ENCODE measurements around the gene ISL2.
A peak's percentile ranks its signal among the peaks of the same experiment; 100 is the strongest.
"Not testable (repeated sequence)": the region's sequence is repeated elsewhere in the genome, so short reads cannot be mapped to it uniquely, and the experiment has no call there.

ISL2 gene

DNA sequence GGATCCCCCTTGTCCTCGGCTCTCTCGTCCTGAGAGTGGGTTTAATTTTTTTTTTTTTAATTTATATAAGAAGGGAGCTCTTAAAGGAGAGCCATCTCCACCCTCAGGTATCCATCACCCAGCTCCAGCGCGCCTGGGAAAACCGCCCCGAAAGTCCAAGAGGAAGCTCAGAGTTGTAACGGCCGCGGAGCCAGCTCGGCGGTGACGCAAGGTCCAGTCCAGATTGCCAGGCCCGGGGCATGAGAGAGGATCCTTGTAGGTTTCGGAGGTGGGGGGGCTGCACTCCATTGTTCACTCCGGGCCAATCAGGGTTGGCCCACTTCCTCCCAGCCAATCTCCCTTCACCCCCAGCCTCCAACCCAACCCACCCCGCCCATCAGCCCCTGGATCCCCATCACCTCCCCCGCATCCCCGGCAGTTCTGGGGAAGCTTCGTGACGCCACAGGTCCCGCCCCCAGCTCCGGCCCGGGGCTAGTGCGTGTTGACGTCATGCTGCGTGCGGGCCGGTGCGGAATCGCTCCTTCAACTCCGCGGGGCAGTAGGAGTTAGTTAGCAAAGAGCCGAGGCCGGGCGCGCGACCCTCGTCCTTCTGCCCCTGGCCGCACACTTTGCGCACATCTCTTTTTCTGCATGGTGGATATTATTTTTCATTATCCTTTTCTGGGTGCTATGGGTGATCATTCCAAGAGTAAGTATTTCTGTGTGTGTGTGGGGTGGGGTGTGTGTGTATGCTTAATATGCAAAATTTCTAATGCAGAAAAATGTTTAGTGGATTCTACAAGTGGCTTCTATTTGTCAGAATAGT is at the start of gene ISL2:
ISL2 (plus strand) TSS at position 520 of the 805 bp plus-strand sequence; CDS start at position 631, 111 bp downstream.
- no peak for DNase-seq (ENCODE audit: low spot score)

GRCh38 chr15:76289582-76289981 is 47.0 kb upstream of the ISL2 start:
- DNase-seq (ENCODE audit: low spot score): no peak

GRCh38 chr15:76293361-76293760 is 43.2 kb upstream of the ISL2 start:
- DNase-seq (ENCODE audit: low spot score): peak; percentile 21

GRCh38 chr15:76294463-76294862 is 42.1 kb upstream of the ISL2 start:
- not testable (repeated sequence) for DNase-seq (ENCODE audit: low spot score)

DNA sequence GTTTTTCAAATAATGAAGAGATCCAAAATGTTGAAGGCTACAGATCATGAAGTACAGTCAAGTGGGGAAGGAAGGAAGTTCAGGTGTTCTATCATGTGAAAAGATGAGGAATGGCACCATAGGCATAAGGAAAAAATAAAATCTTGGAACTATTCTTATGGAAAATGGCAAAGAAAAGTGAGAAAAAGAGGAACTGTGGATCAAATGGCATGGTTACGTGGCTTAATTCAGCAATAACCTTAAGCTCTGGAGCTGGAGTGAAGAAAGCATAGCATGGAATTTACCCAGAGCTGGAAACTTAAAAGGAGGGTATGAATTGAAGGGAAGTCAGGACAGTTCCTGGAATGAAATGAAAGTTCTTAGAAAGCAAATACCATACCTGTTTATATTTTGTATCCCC is 39.7 kb upstream of the ISL2 start:
- DNase-seq (ENCODE audit: low spot score): no peak

DNA sequence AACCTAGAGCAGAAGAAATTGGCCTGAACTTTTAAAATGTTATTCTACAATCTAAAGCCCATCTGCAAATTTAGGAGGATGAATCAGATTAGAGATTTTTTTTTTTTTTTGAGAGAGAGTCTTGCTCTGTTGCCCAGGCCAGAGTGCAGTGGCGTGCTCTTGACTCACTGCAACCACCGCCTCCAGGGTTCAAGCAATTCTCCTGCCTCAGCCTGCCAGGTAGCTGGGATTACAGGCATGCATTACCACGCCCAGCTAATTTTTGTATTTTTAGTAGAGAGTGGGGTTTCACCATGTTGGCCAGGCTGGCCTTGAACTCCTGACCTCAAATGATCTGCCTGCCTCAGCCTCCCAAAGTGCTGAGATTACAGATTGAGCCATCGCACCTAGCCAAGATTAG is 38.6 kb upstream of the ISL2 start:
- DNase-seq (ENCODE audit: low spot score): not testable (repeated sequence)

- DNase-seq (ENCODE audit: low spot score): no peak
Observed at GRCh38 chr15:76298986-76299385, 37.6 kb upstream of the ISL2 start.

DNA sequence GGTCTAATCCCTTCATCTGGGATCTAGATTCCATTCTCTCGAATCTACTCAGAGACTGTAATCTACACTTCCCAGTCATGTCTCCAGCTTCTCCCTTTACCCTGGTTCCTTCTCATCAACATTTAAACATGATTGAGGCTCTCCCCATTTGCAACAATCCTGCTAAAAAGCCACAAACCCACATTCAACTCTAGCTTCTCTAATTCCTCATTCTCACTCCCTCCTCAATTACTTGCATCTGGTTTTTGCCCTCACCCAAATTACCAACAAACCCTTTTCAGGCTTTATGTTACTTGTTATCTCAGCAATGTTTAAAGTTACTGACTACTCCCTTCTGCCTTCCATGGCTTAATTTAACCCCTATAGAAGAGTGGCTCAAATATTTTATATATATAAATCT is 36.8 kb upstream of the ISL2 start:
- DNase-seq (ENCODE audit: low spot score): no peak

GRCh38 chr15:76303909-76304308 is 32.7 kb upstream of the ISL2 start:
- DNase-seq (ENCODE audit: low spot score): no peak

DNA sequence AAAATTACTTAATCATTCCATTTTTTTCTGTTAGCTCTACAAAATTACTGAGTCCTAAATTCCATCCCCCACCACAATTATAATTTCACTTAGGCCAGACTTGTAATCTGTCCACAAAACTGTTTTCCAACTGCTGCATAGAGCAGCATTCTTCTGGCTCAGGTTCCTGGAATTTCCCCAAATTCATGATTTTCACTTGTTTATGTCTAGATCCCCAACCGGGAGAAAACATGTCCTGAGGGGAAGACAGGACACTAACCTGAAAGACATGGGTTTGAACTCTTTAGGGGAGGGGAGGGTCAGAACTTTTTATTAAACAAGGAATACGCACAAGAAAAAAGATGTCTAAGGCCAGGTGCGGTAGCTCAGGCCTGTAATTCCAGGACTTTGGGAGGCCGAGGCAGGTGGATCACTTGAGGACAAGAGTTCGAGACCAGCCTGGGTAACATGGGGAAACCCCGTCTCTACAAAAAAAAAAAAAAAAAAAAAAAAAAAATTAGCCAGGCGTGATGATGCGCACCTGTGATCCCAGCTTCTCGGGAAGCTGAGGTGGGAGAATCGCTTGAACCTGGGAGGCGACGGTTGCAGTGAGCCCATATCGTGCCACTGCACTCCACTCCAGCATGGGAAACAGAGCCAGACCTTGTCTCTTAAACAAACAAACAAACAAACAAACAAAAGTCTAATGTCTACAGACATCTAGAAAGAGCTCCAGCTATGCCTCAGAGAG is 26.8 kb upstream of the ISL2 start:
- DNase-seq (ENCODE audit: low spot score): no peak

DNA sequence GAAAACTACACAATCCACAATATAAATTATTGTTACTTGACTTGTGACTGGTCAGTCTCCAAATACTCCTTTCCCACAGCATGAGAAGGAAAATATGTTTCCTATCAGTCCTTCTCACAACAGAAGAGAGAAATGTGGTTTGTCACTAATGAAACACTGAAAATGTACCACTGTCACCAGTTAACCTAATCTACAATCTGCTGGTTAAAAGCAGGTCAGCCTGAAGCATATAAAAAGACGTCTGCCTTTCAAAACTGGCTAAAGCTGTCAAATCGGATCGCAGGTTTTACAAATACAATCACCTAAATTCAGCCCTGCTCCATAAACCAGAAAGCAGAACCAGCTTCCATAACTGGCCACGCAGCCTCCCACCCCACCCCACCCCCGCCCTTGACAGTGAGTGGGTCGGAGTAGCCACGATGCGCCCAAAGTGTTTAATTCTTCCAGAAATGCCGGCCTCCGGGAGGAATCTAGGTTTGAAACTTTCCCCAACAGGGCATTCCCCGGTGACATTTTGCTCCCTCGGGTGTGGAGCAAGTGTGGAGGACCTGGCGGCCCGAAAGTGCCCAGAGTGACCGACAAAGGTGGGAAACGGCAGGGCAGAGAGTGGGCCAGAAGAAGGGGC is 26.0 kb upstream of the ISL2 start:
- no peak for DNase-seq (ENCODE audit: low spot score)

DNA sequence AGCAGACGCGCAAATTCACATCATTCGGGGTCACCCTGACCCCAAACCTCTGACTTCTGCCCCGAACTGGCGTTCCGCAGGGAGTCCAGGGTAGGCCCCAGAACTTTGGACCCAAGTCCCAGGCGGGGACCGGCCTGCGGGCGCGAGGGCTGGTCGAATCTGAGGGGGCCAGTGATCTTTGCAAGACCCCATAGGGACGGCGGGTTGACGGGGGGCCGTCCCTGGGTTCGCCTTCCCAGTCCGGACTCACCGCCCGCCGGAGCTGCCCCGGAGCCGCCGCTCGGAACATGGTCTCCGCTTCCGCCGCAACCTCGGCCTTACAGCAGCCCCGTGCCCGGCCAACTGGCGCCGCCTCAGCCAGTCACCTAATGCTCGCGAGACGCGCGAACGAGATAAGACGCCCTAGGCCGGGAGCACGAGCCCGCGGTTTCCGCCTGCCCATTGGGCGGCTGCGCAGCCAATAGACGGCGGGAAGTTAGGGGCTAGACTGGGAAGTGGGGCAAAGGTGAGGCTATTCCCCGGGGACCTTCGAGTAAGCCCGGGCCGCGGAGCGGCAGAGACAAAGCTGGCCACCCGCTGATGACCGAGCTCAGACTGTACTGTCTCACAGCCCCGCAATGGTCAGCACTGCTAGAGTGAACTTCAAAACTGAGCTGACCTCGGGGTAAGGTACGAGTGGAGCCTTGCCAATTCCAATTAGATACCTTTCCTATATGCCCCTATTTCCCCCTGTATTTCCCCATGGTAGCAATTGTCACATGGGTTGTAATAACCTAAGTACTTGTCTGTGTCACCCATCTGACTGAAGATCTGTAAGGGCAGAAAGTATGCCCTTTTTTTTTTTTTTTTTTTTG is 25.2 kb upstream of the ISL2 start, which contains the start of gene ETFA:
ETFA (minus strand) TSS at position 370 of the 854 bp plus-strand sequence; CDS start at position 289, 81 bp downstream.
- peak; percentile 97 for DNase-seq (ENCODE audit: low spot score)

- peak; percentile 33 for DNase-seq (ENCODE audit: low spot score)
Observed at GRCh38 chr15:76312540-76313174, 23.9 kb upstream of the ISL2 start.

- not testable (repeated sequence) for DNase-seq (ENCODE audit: low spot score)
Observed at GRCh38 chr15:76313175-76313567, 23.4 kb upstream of the ISL2 start.

DNA sequence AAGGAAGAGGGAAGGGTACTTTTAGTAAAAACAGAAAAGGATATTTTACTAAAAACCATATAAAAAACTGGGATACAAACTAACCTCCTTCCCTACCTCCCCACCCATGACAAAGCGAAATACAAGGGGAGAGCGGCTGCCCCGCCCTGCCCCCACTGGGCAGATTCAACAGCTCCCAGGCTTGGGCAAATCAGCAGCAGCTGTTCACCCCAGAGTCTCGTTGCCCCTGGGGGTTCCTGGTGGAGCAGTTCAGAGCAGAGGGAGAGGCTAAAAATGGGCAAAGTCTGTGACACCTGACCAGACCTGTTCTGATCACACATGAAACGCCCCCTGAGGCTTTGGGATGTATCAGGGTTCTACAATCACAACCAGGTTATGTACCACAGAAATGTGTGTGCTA is 22.8 kb upstream of the ISL2 start:
- DNase-seq (ENCODE audit: low spot score): no peak

DNA sequence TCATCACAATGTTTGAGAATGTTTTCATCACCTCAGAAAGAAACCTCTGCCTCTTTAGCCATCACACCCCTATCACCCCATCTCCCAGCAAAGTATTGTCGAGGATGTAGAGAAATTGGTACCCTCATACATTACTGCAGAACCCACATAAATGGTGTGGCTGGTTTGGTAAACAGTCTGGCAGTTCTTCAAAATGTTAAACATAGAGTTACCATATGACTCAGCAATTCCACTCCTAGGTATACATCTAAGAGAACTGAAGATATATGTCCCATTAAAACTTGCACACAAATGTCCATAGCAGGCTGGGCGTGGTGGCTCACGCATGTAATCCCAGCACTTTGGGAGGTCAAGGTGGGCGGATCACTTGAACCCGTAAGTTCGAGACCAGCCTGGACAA is 16.6 kb upstream of the ISL2 start:
- no peak for DNase-seq (ENCODE audit: low spot score)

- no peak for DNase-seq (ENCODE audit: low spot score)
Observed at GRCh38 chr15:76321171-76321570, 15.4 kb upstream of the ISL2 start.

- DNase-seq (ENCODE audit: low spot score): no peak
Observed at GRCh38 chr15:76321602-76322001, 15.0 kb upstream of the ISL2 start.

DNA sequence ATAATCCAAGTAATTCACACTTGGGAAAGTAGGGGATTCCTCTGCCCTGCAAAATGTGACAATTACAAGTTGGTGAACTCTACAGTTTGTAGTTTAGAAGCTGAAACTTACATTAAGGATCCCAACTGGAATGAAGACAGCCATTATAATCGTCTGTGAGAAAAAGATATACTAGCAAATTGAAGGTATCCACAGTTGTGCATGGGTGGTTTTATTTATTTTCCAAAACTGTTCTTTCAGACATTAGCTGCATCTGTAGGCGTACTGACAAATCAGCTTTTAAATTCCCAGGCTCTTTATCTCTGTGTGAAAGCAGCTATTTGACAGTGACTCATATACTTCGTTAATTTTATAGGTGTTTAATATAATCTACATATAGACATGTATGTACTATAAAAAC is 12.5 kb upstream of the ISL2 start:
- no peak for DNase-seq (ENCODE audit: low spot score)

- DNase-seq (ENCODE audit: low spot score): no peak
Observed at GRCh38 chr15:76325704-76326103, 10.9 kb upstream of the ISL2 start.
